Activated CD8-positive, alpha-beta memory T cell treated with anti-CD3 and anti-CD28 coated beads, Interleukin-2, amount 50 U/mL, for 1 hour (primary cell): ENCODE results near the gene SSC5D.

ENCODE experiments used
- DNase-seq: peaks from one replicate; pipeline ENCODE4 v3.0.0-alpha.2; 2020; ENCODE audit errors: extremely low read depth

SSC5D gene

DNA sequence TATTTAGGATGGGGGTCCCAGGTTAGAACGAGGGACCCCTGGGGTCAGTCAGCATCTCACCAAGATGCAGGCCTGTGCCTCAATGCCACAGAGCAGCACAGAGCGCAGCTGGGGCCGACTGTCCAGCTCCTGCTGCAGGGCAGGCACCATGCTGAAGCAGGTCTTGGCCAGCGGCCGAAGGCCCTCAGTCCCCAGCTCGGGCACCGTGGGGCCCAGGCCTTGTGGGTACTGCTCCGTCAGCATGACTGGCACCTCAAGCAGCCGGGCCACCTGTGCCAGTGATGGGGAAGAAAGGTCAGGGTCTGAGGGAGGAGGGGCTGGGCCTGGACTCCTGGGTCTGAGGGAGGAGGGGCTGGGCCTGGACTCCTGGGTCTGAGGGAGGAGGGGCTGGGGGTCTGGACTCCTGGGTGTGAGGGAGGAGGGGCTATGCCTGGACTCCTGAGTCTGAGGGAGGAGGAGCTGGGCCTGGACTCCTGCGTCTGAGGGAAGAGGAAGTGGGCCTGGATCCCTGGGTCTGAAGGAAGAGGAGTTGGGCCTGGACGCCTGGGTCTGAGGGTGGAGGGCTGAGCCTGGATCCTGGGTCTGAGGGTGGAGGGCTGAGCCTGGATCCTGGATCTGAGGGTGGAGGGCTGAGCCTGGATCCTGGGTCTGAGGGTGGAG, 32.5 kb upstream of the SSC5D start:
- DNase-seq, result no peak

- DNase-seq, result no peak
Measured at GRCh38 chr19:55456347-55456746, 31.9 kb upstream of the SSC5D start.

DNA sequence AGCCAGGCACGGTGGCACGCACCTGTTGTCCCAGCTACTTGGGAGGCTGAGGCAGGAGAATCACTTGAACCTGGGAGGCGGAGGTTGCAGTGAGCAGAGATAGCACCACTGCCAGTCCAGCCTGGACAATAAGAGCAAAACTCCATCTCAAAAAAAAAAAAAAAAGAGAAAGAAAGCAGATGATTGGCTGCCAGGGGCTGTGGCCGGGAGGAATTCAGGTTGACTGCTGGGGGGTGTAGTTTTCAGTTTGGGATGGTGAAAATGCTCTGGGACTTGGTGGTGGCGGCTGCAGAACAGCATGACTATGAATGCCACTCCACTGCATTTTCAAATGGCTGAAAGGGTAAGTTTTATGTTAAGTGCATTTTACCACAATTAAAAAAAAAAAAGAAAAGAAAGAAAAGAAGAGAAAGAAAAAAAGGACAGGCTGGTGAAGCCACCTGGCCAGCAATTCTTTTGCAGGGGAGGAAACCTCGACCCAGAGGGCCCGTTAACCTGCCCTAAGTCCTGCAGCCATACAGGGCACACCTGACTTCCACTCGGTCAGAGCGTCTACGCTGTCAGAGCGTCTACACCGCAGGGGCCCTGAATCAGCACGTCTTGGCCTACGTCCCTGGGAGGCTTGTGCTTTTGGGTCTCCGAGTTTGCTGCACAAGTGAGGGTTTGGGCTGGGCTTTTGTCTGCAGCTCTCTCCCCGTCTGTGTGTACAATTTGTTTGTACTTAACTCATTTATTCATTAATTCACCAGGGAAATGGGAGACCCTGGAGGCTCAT, 30.4 kb upstream of the SSC5D start:
- no peak for DNase-seq

GRCh38 chr19:55459551-55459949, 28.7 kb upstream of the SSC5D start:
- DNase-seq, result no peak

- no peak for DNase-seq
Measured at GRCh38 chr19:55459950-55460657, 28.1 kb upstream of the SSC5D start.

- no peak for DNase-seq
Measured at GRCh38 chr19:55460670-55461258, 27.5 kb upstream of the SSC5D start.

DNA sequence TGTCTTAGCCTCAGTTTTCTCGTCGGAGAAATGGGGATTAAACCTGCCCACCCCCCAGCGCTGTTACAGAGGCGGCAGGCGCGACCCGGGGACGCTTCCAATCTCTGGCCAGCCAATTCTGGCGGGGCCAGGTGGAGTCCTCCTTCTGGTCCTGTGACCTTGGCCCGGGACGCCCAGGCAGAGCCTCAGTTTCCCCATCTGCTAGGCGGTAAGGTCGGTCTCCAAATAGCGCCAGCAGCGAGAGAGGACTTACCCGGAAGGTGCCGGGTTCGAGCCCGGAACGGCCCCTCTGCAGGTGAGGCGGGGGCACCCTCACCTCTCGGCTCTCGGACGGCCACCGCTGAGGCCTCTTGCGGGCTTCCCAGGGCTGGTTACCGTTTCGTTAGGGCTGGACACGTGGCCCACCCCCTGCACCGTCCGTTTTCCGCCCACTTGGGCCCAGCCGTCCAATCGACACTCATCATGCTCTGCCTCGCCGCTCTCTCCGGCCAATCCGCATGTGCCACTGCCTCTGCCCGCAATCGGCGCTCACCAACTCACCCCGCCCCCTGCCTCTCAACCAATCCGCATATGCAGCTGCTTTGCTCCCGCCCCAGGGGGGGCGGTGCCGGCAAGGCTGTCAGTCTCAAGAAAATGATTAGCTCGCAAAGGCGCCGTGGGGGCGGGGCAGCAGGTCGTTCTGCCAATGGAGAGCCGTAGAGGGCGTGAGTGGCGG, 26.8 kb upstream of the SSC5D start, which contains the start of gene ISOC2:
Gene ISOC2, minus strand, starts transcription at position 384 of the 715 bp plus-strand sequence. CDS start 5,156 bp downstream, outside the sequence.
- peak; percentile 100 for DNase-seq

- no peak for DNase-seq
Measured at GRCh38 chr19:55461974-55462626, 26.1 kb upstream of the SSC5D start.

DNA sequence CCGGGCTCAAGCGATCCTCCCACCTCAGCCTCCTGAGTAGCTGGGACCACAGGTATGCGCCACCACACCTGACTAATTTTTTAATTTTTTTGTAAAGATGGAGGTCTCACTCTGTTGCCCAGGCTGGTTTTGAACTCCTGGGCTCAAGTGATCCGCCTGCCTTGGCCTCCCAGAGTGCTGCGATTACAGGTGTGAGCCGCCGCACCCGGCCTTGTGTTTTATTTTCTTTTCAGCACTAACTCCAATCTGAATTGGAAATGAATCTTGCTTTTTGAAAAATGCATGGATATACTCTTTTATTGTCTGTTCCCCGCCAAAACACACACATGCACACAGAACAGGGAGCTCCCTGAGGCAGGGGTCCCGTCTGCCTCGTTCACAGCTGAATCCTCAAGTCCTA, 25.5 kb upstream of the SSC5D start:
- DNase-seq, result no peak

GRCh38 chr19:55463583-55464031, 24.6 kb upstream of the SSC5D start:
- DNase-seq, result no peak

- no peak for DNase-seq
Measured at GRCh38 chr19:55464039-55464661, 24.1 kb upstream of the SSC5D start.

GRCh38 chr19:55464662-55465054, 23.6 kb upstream of the SSC5D start, which contains the start of gene C19orf85:
C19orf85 (minus strand) TSS chr19:55464751; CDS start chr19:55464554, 197 bp downstream.
- no peak for DNase-seq

GRCh38 chr19:55465460-55466240, 22.6 kb upstream of the SSC5D start:
- no peak for DNase-seq

DNA sequence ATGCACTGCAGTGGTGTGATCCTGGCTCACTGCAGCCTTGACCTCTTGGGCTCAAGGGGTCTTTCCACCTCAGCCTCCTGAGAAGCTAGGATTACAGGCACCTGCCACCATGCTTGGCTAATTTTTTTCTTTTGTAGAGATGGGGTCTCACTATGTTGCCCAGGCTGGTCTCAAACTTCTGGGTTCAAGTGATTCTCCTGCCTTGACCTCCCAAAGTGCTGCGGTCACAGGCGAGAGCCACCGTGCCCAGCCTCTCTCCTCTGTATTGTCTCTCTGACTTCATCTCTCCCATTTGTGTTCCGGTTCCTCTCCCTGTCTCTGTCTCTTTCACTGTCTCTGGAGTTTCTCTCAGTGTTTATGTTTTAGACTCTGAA, 22.0 kb upstream of the SSC5D start:
- DNase-seq, result no peak

DNA sequence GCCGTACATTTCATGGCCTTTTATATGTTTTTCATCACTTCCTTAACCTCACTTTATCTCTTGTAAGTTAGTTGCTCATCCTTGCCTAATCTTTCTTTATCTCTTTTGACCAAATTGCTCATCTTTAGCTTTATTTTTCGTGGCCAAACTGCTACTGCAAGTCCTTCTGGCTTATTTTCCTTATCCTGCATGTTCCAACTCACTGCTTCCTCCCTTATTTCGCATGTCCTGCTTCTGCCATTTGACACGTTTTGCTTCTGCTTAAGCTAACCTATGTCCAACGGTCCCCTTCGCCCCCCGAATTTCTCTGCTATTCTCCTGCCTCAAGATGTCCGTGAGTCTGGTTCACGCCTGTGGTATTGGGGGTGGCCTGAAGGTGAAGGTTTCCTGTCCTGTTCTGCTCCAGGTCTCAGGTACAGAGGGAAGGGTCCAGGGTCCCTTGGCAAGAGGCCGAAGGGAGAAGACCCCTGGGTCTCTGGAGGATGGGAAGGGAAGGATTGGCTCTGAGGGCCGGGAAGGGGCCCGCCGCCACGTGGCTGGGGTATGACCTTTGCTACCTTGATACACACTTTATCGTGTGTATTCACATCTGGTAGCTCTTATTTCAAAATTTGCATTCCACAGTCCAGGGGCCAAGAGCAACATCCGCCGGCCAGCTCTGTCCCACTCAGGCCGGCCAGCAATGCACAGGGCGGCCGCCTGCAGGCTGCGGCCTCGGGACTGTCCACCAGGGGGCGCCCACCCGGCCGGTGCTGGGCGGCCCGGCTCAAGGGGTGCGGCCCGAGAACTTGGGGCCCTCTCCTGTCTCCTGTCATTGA, 20.8 kb upstream of the SSC5D start:
- DNase-seq, result no peak

- no peak for DNase-seq
Measured at GRCh38 chr19:55468054-55468393, 20.2 kb upstream of the SSC5D start.

GRCh38 chr19:55471266-55471665, 17.0 kb upstream of the SSC5D start:
- no peak for DNase-seq

- DNase-seq, result no peak
Measured at GRCh38 chr19:55472463-55472862, 15.8 kb upstream of the SSC5D start.
